Upper lobe of right lung (tissue), 1 donor: Measurements from ENCODE around the gene RUFY3. TPM values are rescaled to one million over a fixed set of nuclear protein-coding genes. Genes with fewer than 3 reads are reported as not detected.
"Not testable (repeated sequence)": the region's sequence is repeated elsewhere in the genome, so short reads cannot be mapped to it uniquely, and the experiment has no call there.

Source experiments
- ATAC-seq: fragments of 200-7000 bp; cut with Tn5 transposase; one replicate; pipeline ENCODE4 v1.9.1; 2020; ENCODE audit warnings: mild to moderate bottlenecking, moderate library complexity
- DNase-seq: peaks from one replicate; pipeline ENCODE4 v3.0.0-alpha.2; 2020
- H3K27ac ChIP-seq: fragments of 200-600 bp; one replicate; pipeline ENCODE4 v1.8.0; 2022
- H3K27me3 ChIP-seq: fragments of 200-600 bp; one replicate; pipeline ENCODE4 v1.8.0; 2022; ENCODE audit warnings: mild to moderate bottlenecking
- H3K36me3 ChIP-seq: fragments of 200-600 bp; one replicate; pipeline ENCODE4 v1.8.0; 2022
- H3K4me1 ChIP-seq: fragments of 200-600 bp; one replicate; pipeline ENCODE4 v1.8.0; 2022
- H3K4me3 ChIP-seq: fragments of 200-600 bp; one replicate; pipeline ENCODE4 v1.8.0; 2022; ENCODE audit warnings: mild to moderate bottlenecking
- H3K9me3 ChIP-seq: fragments of 200-600 bp; one replicate; pipeline ENCODE4 v1.8.0; 2022
- CTCF ChIP-seq: fragments of 200-600 bp; IDR thresholded peaks from one replicate; pipeline ENCODE4 v1.8.0; 2022; ENCODE audit warnings: antibody characterized with exemption
- intact Hi-C: fragments of 100-400 bp; cut with DNase I; formaldehyde crosslinking; loops from one replicate; pipeline ENCODE4 v1.11.0; 2022
- total RNA-seq: library from RNA; stranded (reverse); fragmentation: NEBNext Ultra II Directional; extraction: Animal tissue kit (Norgen Biotek cat#: 25700); gene quantifications from one replicate; pipeline ENCODE4 v1.2.1, GENCODE V29; 2021
- donor health status: DM: no; HTN: yes; CAD: no; lungs with severe emphysema.

The RUFY3 gene
- total RNA-seq, 1 donor from 2014 or later, result 98.2 TPM

DNA sequence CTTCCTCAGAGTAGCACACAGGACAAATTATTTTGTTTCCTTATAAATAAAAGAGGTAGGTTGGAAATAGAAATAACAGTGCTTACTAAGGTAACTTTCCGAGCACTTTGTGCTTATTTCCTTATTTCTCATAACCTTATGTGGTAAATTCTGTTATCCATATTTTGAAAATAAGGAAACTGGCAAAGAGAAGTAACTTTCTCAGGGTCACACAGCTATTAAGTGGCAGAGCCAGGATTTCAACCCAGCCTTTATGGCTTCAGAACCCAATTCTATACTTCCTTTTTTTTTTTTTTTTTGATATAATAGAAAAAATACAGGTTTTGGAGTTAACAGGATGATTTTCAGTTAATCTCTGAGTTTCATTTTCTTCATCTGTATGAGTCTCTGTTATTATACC is 30.1 kb upstream of the RUFY3 start:
- intact Hi-C loops, result no loop called here
- H3K4me3 ChIP-seq, result no peak overlapping the region
- no peaks in the 10 kb centered on the region for H3K9me3 ChIP-seq
- DNase-seq (no peak), ATAC-seq (no peak)
- peaks cover 20% of the 10 kb centered on the region for H3K36me3 ChIP-seq
- H3K27ac ChIP-seq, result no peak overlapping the region
- TF ChIP-seq CTCF, result no peak
- no peaks in the 10 kb centered on the region for H3K27me3 ChIP-seq
- peaks cover 32% of the 10 kb centered on the region for H3K4me1 ChIP-seq

DNA sequence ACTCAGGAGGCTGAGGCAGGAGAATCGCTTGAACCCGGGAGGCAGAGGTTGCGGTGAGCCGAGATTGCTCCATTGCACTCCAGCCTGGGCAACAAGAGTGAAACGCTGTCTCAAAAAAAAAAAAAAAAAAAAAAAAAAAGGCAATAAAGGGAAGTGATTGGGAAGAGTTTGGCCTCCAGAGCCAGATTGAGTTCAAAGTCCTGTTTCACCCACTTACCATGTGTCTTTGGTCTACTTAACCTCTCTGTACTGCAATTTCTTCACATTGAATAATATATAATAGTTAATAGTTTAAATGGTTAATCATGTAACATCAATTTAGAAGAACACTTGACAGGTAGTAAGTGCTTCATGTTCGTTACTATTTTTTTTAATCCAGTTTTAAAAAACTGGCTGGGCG is 27.1 kb upstream of the RUFY3 start:
- DNase-seq, H3K27ac ChIP-seq, H3K4me3 ChIP-seq, H3K27me3 ChIP-seq, ATAC-seq, H3K9me3 ChIP-seq, intact Hi-C loops: not testable (repeated sequence)
- peaks cover 20% of the 10 kb centered on the region for H3K36me3 ChIP-seq
- H3K4me1 ChIP-seq, result peaks cover 19% of the 10 kb centered on the region

DNA sequence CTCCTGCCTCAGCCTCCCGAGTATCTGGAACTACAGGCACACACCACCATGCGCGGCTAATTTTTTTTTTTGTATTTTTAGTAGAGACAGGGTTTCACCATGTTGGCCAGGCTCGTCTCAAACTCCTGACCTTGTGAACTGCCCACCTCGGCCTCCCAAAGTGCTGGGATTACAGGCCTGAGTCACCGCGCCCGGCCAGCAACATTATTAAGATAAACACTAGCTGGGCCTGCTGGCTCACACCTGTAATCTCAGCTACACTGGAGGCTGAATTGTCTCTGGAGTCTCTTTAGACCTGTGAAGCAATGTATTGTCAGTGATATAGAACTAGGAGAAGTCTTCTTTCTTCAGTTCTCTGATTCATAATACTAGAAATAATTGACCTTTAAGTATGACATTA is 23.3 kb upstream of the RUFY3 start:
- H3K4me1 ChIP-seq, H3K27ac ChIP-seq, H3K36me3 ChIP-seq, ATAC-seq, DNase-seq, H3K4me3 ChIP-seq, intact Hi-C loops, H3K9me3 ChIP-seq, H3K27me3 ChIP-seq: not testable (repeated sequence)

GRCh38 chr4:70700712-70701111 is 21.1 kb upstream of the RUFY3 start:
- Histone ChIP-seq H3K27ac (no peak overlapping the region), H3K4me3 (no peak overlapping the region), H3K36me3 (no peaks in the 10 kb centered on the region), H3K9me3 (no peaks in the 10 kb centered on the region), H3K27me3 (no peaks in the 10 kb centered on the region), H3K4me1 (no peaks in the 10 kb centered on the region)
- TF ChIP-seq CTCF, result no peak
- no peak for ATAC-seq
- intact Hi-C loops, result no loop called here
- DNase-seq, result no peak

GRCh38 chr4:70701271-70701670 is 20.5 kb upstream of the RUFY3 start:
- H3K27ac ChIP-seq, result no peak overlapping the region
- H3K4me3 ChIP-seq, result no peak overlapping the region
- no peaks in the 10 kb centered on the region for H3K9me3 ChIP-seq
- no peaks in the 10 kb centered on the region for H3K27me3 ChIP-seq
- no peak for ATAC-seq
- TF ChIP-seq CTCF, result no peak
- intact Hi-C loops, result no loop called here
- H3K36me3 ChIP-seq, result no peaks in the 10 kb centered on the region
- no peak for DNase-seq
- peaks cover 3% of the 10 kb centered on the region for H3K4me1 ChIP-seq

DNA sequence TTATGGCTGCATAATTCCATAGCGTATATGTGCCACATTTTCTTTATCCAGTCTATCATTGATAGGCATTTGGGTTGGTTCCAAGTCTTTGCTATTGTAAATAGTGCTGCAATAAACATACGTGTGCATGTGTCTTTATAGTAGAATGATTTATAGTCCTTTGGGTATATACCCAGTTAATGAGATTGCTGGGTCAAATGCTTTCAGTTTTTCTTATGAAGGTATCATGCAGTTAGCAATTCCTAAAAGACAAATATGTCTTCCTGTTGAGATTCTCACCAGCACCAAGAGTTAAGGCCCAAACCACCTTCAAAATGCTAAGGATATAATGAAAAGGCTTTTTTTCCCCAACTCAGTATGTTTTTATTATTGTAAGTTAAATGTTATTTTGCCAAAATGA is 19.2 kb upstream of the RUFY3 start:
- H3K27me3 ChIP-seq, ATAC-seq, H3K36me3 ChIP-seq, H3K4me3 ChIP-seq, H3K9me3 ChIP-seq, DNase-seq, intact Hi-C loops: not testable (repeated sequence)
- Histone ChIP-seq H3K27ac (peak overlapping the region; percentile 93), H3K4me1 (peaks cover 15% of the 10 kb centered on the region)

DNA sequence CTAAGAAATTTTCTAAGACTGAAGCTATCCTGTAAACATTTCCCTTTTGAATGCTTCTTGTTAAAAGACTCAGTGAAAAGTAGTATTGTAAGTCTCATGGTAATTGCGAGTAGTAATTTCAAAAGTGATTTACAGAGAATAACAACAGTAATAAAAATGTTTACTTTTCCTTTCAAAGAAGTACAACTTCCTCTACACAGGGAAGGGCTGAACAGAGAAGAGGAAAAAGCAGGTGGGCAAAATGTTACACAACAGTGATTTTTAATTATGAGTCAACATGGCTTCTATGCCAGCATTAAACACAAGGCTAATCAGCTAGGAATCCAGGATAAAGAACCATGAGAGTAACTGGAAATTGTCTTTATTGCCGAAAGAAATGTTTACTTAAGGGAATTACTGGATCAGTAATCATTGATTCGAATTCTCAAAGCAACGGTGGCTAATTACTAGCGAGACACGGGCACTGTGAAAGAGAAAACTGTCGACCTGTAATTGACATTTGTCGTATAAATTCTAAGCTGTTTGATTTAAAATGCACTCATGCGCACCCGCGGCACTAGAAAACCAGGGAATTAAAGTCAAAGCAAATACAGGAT is 18.0 kb upstream of the RUFY3 start:
- no peak for TF ChIP-seq CTCF
- Histone ChIP-seq H3K27me3 (no peaks in the 10 kb centered on the region), H3K4me3 (peak overlapping the region; percentile 89), H3K36me3 (no peaks in the 10 kb centered on the region), H3K9me3 (no peaks in the 10 kb centered on the region), H3K4me1 (peaks cover 19% of the 10 kb centered on the region), H3K27ac (peak overlapping the region; percentile 93)
- ATAC-seq (no peak), DNase-seq (no peak)
- intact Hi-C loops, result no loop called here
